PC-3 (cell line): ENCODE results near the gene UBA7.

Experiments used
- CTCF ChIP-seq: fragments of 300-600 bp; sonication (generic); conservative IDR thresholded peaks from 2 replicates; pipeline ENCODE4 v1.5.1; 2017; ENCODE audit warnings: antibody characterized with exemption, low read depth, mild to moderate bottlenecking, low read length
- EZH2 ChIP-seq: fragments of 300-600 bp; sonication (generic); IDR thresholded peaks from one replicate; pipeline ENCODE4 v1.6.1; 2017; ENCODE audit warnings: antibody characterized with exemption, mild to moderate bottlenecking, low read length; ENCODE audit not compliant: unreplicated experiment
- EZH2phosphoT487 ChIP-seq: fragments of 300-600 bp; sonication (generic); IDR thresholded peaks from 2 replicates; pipeline ENCODE4 v1.6.1; 2018; ENCODE audit warnings: mild to moderate bottlenecking, antibody characterized with exemption, low read length, borderline replicate concordance

GRCh38 chr3:49845694-49846093, 31.9 kb upstream of the UBA7 start:
- TF ChIP-seq CTCF (no peak), EZH2 (no peak), EZH2phosphoT487 (no peak)
